Measurements from ENCODE around the gene GSTM4.
A peak's percentile ranks its signal among the peaks of the same experiment; 100 is the strongest.

Gene GSTM4

GRCh38 chr1:109625176-109625575, 30.7 kb upstream of the GSTM4 start:
- no peak for DNase-seq

DNA sequence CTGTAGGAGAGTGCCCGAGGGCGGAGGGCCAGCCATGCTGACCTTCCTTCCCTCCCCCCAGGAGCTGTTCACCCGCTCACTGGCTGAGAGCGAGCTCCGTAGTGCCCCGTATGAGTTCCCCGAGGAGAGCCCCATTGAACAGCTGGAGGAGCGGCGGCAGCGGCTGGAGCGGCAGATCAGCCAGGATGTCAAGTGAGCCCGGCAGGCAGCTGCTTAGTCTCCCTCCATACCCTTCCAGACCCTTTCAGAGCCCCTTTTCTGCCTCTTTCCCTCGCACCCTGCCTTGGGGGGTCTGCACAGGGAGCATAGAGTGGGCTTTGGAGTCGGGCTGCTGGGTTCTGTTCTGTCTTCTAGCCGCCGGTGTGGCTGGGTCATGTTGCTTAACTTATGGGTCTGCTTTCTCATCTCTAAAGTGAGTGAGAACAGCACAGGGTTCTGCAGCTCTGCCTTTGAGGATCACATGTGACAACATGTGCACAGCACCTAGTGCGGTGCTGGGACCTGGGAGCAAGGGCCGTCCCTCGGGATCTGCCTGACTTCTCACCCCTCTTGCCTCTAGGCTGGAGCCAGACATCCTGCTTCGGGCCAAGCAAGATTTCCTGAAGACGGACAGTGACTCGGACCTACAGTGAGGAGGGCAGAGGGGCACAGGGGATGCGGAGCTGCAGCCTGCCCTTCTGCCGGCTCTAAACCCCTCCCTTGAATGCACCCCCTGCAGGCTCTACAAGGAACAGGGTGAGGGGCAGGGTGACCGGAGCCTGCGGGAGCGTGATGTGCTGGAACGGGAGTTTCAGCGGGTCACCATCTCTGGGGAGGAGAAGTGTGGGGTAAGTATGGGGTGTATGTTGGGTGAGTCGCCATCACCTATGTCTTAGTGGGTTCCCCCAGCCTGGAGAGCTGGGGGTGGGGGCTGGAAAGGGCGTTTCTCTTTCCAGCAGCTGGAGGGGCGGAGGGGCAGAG, 30.0 kb upstream of the GSTM4 start:
- DNase-seq = no peak

DNA sequence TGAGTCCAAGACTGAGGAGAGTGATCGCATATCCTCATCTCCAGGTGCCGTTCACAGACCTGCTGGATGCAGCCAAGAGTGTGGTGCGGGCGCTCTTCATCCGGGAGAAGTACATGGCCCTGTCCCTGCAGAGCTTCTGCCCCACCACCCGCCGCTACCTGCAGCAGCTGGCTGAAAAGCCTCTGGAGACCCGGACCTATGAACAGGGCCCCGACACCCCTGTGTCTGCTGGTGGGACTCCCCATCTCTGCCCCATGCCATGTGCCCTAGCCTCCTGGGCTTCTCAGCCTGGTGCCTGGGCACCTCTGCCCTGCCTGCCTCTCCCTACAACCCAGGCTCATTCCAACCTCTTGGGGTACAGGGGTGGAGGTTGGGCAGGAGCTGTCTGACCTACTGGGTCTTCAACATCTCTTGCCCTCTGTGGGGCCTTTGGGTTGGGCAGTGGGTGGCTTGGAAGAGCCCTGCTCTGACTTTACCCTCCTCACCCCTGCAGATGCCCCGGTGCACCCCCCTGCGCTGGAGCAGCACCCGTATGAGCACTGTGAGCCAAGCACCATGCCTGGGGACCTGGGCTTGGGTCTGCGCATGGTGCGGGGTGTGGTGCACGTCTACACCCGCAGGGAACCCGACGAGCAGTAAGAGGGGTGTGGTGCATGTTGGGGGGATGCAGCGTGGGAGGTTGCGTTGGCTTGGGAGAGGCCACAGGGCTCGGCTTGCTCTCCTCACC, 29.1 kb upstream of the GSTM4 start:
- DNase-seq = no peak

DNA sequence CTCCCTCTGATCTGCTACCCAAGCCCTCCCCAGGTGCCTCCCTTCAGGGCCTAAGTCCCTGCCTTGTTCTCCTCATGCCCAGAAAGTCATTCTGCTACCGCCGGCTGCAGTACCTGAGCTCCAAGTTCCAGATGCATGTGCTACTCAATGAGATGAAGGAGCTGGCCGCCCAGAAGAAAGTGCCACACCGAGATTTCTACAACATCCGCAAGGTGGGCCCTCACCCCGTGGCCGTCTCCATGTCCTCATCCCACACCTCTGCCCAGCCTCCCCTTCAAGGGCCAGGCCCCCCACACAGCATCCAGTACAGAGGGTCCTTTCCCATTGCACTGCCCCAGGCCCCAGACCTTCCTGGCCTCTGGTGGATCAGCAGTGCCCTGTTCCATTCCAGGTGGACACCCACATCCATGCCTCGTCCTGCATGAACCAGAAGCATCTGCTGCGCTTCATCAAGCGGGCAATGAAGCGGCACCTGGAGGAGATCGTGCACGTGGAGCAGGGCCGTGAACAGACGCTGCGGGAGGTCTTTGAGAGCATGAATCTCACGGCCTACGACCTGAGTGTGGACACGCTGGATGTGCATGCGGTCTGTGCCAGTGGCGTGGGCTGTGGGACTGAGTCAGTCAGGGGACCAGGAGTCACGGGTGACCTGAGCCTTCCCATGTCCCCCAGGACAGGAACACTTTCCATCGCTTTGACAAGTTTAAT, 28.1 kb upstream of the GSTM4 start:
- DNase-seq = no peak

DNA sequence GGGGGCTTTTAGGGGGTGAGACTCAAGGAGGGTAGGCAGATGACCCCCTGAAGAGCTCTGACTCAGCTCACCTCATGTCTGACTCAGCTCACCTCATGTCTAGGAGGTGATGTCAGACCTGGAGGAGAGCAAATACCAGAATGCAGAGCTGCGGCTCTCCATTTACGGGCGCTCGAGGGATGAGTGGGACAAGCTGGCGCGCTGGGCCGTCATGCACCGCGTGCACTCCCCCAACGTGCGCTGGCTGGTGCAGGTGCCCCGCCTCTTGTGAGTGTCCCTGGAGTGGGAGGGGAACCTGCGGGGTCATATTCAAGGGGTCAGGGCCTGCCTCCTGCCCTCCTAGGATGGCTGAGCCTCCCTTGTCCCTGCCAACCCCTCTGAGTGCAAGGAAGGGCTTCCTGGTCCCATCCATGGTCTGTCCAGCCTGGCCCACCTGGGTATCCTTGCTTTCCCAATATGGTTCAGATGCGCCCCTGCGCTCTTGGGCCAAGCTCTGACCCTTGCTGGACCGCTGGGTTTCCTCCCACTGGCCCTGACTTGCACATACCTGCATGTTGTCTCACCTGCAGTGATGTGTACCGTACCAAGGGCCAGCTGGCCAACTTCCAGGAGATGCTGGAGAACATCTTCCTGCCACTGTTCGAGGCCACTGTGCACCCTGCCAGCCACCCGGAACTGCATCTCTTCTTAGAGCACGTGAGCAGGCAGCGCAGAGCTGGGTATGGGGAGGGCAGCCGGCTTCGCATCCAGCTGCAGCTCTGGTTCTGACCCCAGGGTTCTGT, 27.2 kb upstream of the GSTM4 start:
- no peak for DNase-seq

DNA sequence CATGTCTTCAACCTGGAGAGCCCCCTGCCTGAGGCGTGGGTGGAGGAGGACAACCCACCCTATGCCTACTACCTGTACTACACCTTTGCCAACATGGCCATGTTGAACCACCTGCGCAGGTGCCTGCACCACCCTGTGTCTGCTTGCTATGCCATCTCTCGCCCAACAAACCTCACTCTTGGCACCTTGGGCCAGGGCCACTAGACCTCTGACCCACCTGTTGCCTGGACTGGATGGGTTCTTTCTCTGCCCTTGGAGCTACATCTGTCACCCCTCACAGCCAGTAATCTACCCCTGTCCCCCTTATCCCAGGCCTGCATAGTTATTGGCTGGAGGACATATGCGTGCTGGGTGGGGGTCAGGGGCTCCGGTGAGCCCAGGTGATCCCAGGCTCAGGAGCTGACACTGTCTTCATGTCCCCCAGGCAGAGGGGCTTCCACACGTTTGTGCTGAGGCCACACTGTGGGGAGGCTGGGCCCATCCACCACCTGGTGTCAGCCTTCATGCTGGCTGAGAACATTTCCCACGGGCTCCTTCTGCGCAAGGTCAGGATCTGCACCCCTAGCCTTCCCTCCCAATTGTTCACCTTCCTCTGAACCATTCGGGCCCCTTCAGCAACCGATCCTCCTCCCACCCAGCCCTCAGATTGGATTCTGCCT, 26.4 kb upstream of the GSTM4 start:
- DNase-seq = no peak

DNA sequence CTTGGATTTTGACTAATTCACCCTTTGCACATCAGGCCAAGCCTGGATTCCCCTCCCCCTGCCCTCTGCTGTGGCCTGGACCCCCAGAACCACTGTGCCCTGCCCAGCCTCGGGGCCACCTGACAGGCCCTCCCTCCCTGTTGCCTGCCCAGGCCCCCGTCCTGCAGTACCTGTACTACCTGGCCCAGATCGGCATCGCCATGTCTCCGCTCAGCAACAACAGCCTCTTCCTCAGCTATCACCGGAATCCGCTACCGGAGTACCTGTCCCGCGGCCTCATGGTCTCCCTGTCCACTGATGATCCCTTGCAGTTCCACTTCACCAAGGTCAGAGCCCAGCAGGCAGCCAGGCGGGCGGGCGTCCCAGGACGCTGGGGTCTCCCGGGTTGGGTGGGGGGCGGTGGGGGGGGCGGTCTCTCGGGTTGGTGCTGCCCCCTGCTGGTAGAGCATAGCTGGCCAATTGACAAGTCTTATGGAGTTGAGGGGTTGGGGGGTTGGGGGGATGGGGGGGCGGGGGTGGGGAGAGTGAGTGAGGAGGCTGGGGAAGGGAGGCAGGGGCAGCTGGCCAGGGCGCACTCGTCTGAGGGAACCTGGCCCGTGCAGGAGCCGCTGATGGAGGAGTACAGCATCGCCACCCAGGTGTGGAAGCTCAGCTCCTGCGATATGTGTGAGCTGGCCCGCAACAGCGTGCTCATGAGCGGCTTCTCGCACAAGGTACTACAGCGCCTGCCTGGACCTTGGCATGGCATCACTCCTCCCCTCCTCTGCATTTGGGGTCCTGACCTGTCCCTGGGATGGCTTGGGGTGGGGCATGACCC, 25.6 kb upstream of the GSTM4 start:
- DNase-seq = no peak

- DNase-seq = no peak
These were observed 24.9 kb upstream of the GSTM4 start for GRCh38 chr1:109630898-109631512.

- DNase-seq = no peak
These were observed 24.1 kb upstream of the GSTM4 start for GRCh38 chr1:109631513-109632505.

- DNase-seq = no peak
These were observed 23.1 kb upstream of the GSTM4 start for GRCh38 chr1:109632671-109633346.

DNA sequence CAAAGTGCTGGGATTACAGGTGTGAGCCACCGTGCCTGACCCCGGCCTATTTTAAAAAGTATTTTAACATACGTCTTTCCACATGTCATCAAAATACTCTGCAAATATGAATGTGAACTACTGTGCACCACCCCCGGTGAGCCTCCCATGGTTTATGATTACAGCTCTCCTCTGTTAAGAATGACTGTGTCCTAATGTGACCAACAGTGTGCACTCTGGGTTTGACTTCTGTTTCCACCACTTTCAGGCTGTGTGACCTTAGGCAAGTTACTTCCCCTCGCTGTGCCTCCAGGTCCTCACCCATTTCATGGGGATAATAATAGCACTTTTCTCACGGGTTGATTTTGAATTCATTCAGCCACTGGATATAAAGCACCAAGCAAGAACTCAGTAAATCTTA, 21.6 kb upstream of the GSTM4 start:
- peak; percentile 66 to 77 for DNase-seq

- DNase-seq = no peak
These were observed 20.8 kb upstream of the GSTM4 start for GRCh38 chr1:109634771-109635750.

GRCh38 chr1:109635862-109636200, 20.1 kb upstream of the GSTM4 start:
- DNase-seq = no peak

DNA sequence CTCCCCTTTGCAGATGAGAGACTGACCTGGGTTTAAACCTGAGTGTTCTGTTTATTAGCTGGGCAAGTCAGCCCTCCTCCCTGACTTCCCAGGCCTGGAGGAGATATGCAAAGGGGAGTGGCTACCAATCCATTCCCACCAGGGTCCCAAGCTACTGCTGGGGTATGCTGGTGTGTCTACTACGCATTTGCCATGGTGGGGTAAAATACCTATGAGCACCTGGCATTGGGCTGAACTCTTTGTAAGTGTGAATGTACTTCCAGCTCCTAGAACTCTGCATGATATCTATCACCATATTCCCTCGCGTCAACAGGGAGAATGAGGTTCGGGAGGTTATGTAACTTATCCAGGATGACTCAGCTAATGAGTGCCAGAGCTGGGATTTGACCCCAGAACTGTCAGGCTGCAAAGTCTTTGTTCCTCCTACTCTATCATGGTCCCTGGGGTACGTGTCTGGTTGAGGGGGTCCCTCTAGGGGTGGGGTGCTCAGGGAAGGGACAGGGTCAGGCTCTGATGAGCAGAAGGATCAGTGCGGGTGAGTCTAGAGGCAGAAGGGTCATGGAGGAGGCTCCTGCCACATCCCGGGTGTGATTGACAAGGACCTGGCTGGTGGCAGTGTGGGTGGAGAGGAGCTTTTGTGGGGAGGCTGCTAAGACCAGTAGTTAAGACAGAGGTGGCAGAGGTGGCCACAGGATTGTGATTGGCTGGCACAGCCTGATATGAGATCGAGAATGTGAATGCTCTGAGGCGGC, 19.5 kb upstream of the GSTM4 start:
- DNase-seq = peak; percentile 38 to 51

DNA sequence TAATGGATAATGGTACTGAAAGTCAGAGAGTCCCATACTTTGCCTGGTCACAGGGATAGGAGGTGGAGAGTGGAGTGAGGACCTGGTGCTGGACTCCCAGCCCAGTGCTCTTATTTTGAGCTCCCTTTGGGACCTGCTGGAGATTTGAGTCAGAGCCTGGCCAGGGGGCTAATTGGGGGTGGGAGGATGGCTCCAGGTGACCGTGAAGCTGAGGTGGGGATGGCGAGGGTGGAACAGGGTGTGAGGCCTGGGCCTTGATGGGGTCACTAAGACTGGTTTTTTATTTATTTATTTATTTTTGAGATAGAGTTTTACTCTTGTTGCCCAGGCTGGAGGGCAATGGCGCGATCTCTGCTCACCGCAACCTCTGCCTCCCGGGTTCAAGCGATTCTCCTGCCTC, 18.5 kb upstream of the GSTM4 start:
- no peak for DNase-seq

DNA sequence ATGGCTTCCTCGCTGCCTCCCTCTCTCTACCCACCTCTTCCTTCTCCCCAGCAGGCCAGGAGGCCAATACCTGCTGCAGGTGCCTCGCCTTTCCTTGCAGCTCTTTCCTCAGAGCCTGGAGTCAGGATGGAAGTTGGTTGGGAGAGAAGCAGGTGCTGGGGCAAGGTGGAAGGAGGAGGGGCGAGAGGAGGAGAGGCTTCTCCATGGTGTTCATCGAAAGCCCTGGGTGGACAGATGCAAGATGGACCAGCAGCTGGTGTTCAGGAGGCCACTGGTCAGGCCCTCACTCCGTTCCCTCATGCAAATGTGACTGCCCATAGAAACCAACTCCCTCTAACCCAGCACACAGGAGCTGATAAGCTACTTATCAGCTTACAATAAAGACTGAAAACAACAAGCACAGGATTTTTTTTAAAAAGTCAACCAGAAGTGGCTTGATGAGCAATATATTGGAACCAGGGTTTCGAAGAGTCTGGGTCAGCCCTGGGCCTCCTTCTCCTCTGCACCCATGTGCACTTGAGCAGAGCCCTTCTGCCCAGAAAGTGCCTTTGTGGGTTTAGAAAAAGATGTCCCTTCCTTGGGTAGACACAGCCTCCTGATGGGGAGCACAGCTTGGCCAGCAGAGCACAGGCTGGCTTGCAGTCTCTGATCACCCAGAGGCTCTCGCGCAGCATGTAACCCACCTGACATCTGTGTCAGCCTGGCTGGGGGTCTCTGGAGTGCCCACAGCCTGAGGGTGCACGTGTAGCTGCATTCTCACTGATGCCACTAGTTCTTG, 16.6 kb upstream of the GSTM4 start:
- no peak for DNase-seq
